K562 (cell line): Measurements from ENCODE around the gene GRIN2D. TPM values are rescaled to one million over a fixed set of nuclear protein-coding genes. Genes with fewer than 3 reads are reported as not detected.

Source experiments
- CTCFL ChIP-seq: IDR thresholded peaks from 2 replicates; pipeline ENCODE4 v1.6.1; 2011; ENCODE audit warnings: borderline replicate concordance, low read depth, mild to moderate bottlenecking, moderate library complexity, low read length; ENCODE audit not compliant: insufficient read depth, poor library complexity, severe bottlenecking
- IFI16 ChIP-seq: fragments of 250-450 bp; sonication (Bioruptor Pico); IDR thresholded peaks from 2 replicates; pipeline ENCODE4 v2.1.2; 2022; ENCODE audit warnings: mild to moderate bottlenecking, inconsistent platforms
- MYC ChIP-seq, 2 experiments: fragments of 250-450 bp in 1 of 2; sonication (Bioruptor Pico) in 1 of 2; IDR thresholded peaks; 2 replicates each; pipeline versions ENCODE4 v1.5.1 to v1.6.1; 2012 to 2021; ENCODE audit warnings: low read depth in 2 of 2, borderline replicate concordance in 1 of 2, improper control_type of control experiment in 1 of 2, low read length in 1 of 2, mild to moderate bottlenecking in 1 of 2, moderate library complexity in 1 of 2
- NFIX ChIP-seq: fragments of 250-450 bp; sonication (Bioruptor Pico); IDR thresholded peaks from 2 replicates; pipeline ENCODE4 v1.4.0; 2020; ENCODE audit warnings: low read depth, mild to moderate bottlenecking, moderate library complexity
- SIN3B ChIP-seq: fragments of 450-650 bp; IDR thresholded peaks from 2 replicates; pipeline ENCODE4 v1.6.1; 2017; ENCODE audit warnings: low read depth, mild to moderate bottlenecking, moderate library complexity
- SNRNP70 ChIP-seq: fragments of 200-400 bp; formaldehyde crosslinking; optimal IDR thresholded peaks from 2 replicates; pipeline ENCODE3; 2017; ENCODE audit warnings: low read depth, low read length
- TEAD4 ChIP-seq, 2 experiments: sonication (generic) in 1 of 2; formaldehyde crosslinking in 1 of 2; IDR thresholded peaks; 2 replicates each; pipeline versions ENCODE4 v1.6.1 to v1.8.0; 2012 to 2022; ENCODE audit warnings: borderline replicate concordance in 1 of 2, inconsistent platforms in 1 of 2, low read length in 1 of 2, mild to moderate bottlenecking in 1 of 2, missing genetic modification reagents in 1 of 2
- polyA plus RNA-seq, 8 experiments: library from polyadenylated mRNA; depleted of rRNA in 4 of 8; stranded (reverse) in 5 of 8; unstranded in 3 of 8; fragments of >200 nt; fragmentation: Nextera tagmentation in 2 of 8; fragmentation: Illumina TruSeq in 1 of 8; extraction: Ambion mirVana in 2 of 8; extraction: Trizol in 1 of 8; gene quantifications; 2 replicates each; pipeline versions ENCODE4 v1.2.1 to v1.2.3, GENCODE V29; 2011 to 2014; ENCODE audit warnings: inconsistent platforms in 1 of 8, missing spikeins in 1 of 8
- total RNA-seq, 7 experiments: library from RNA; depleted of rRNA in 6 of 7; stranded (reverse); fragments of >200 nt in 6 of 7; fragmentation: Illumina TruSeq in 2 of 7; extraction: Trizol in 2 of 7; gene quantifications; 2 replicates each; pipeline versions ENCODE4 v1.2.1 to v1.2.3, GENCODE V29; 2011 to 2021; ENCODE audit warnings: low replicate concordance in 1 of 7
- TF ChIP-seq, protein P1 (sequence below): fragments of 450-650 bp; IDR thresholded peaks from 2 replicates; pipeline ENCODE4 v1.6.1; 2016; ENCODE audit warnings: mild to moderate bottlenecking, moderate library complexity
- TF ChIP-seq, protein P2 (sequence below): IDR thresholded peaks from 2 replicates; pipeline ENCODE4 v1.6.1; 2011; ENCODE audit not compliant: insufficient read length; ENCODE audit errors: extremely low read depth

The GRIN2D gene
- total and polyA plus RNA-seq, 9 of the 15 experiments (the other 6 are each of a cell fraction or from before 2014, with no cell fraction given), result 0.32 to 31.5 (median 1.8) TPM

DNA sequence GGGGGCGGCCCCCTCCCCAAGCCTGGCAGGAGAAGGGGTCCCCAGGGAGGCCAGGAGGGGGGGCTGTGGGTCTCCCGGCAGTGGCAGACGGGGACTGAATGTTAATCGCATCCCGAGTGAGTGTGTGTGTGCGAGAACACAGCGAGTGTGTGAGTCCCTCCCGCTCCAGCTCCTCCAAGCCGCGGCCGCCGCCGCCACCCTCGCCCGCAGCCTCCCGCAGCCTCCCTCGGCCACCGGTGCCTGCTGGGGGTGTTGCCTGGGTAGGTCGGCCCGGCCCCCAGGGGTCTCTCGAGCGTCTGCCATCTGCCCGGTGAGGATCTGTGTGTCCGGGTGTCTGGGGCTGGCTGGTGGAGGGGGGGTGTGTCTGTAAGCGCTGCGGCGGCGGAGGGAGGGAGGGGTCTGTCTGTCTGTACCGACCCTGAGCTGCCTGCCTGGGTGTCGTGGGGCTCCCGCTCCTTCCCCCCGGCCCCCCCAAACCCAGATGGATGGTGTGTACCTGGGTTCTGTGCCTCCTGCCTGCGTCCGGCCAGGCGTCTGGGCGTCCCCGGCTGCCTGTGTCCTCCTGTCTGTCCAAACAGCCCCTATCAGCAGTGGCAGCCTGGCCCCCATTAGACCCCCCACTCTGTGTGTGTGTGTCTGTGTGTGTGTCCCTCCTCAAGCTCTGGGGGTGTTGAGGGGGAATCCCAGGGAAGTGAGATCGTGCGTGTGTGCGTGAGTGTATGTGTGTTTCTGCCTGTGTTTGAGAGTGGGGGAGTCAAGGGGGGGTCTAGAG, at the start of gene GRIN2D (continued):
- TF ChIP-seq, protein P1, sequence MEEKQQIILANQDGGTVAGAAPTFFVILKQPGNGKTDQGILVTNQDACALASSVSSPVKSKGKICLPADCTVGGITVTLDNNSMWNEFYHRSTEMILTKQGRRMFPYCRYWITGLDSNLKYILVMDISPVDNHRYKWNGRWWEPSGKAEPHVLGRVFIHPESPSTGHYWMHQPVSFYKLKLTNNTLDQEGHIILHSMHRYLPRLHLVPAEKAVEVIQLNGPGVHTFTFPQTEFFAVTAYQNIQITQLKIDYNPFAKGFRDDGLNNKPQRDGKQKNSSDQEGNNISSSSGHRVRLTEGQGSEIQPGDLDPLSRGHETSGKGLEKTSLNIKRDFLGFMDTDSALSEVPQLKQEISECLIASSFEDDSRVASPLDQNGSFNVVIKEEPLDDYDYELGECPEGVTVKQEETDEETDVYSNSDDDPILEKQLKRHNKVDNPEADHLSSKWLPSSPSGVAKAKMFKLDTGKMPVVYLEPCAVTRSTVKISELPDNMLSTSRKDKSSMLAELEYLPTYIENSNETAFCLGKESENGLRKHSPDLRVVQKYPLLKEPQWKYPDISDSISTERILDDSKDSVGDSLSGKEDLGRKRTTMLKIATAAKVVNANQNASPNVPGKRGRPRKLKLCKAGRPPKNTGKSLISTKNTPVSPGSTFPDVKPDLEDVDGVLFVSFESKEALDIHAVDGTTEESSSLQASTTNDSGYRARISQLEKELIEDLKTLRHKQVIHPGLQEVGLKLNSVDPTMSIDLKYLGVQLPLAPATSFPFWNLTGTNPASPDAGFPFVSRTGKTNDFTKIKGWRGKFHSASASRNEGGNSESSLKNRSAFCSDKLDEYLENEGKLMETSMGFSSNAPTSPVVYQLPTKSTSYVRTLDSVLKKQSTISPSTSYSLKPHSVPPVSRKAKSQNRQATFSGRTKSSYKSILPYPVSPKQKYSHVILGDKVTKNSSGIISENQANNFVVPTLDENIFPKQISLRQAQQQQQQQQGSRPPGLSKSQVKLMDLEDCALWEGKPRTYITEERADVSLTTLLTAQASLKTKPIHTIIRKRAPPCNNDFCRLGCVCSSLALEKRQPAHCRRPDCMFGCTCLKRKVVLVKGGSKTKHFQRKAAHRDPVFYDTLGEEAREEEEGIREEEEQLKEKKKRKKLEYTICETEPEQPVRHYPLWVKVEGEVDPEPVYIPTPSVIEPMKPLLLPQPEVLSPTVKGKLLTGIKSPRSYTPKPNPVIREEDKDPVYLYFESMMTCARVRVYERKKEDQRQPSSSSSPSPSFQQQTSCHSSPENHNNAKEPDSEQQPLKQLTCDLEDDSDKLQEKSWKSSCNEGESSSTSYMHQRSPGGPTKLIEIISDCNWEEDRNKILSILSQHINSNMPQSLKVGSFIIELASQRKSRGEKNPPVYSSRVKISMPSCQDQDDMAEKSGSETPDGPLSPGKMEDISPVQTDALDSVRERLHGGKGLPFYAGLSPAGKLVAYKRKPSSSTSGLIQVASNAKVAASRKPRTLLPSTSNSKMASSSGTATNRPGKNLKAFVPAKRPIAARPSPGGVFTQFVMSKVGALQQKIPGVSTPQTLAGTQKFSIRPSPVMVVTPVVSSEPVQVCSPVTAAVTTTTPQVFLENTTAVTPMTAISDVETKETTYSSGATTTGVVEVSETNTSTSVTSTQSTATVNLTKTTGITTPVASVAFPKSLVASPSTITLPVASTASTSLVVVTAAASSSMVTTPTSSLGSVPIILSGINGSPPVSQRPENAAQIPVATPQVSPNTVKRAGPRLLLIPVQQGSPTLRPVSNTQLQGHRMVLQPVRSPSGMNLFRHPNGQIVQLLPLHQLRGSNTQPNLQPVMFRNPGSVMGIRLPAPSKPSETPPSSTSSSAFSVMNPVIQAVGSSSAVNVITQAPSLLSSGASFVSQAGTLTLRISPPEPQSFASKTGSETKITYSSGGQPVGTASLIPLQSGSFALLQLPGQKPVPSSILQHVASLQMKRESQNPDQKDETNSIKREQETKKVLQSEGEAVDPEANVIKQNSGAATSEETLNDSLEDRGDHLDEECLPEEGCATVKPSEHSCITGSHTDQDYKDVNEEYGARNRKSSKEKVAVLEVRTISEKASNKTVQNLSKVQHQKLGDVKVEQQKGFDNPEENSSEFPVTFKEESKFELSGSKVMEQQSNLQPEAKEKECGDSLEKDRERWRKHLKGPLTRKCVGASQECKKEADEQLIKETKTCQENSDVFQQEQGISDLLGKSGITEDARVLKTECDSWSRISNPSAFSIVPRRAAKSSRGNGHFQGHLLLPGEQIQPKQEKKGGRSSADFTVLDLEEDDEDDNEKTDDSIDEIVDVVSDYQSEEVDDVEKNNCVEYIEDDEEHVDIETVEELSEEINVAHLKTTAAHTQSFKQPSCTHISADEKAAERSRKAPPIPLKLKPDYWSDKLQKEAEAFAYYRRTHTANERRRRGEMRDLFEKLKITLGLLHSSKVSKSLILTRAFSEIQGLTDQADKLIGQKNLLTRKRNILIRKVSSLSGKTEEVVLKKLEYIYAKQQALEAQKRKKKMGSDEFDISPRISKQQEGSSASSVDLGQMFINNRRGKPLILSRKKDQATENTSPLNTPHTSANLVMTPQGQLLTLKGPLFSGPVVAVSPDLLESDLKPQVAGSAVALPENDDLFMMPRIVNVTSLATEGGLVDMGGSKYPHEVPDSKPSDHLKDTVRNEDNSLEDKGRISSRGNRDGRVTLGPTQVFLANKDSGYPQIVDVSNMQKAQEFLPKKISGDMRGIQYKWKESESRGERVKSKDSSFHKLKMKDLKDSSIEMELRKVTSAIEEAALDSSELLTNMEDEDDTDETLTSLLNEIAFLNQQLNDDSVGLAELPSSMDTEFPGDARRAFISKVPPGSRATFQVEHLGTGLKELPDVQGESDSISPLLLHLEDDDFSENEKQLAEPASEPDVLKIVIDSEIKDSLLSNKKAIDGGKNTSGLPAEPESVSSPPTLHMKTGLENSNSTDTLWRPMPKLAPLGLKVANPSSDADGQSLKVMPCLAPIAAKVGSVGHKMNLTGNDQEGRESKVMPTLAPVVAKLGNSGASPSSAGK, result no peak
- TF ChIP-seq SNRNP70 (no peak), TEAD4 (IDR thresholded peaks at IDR 0.05; ENCODE audit: low read length) (no peak), TEAD4 (CRISPR knock-in tag; IDR thresholded peaks at IDR 0.05; ENCODE audit: borderline replicate concordance) (no peak), NFIX (no peak), MYC (IDR thresholded peaks at IDR 0.05; ENCODE audit: low read depth, low read length) (no peak), MYC (CRISPR knock-in tag; IDR thresholded peaks at IDR 0.05; ENCODE audit: borderline replicate concordance, low read depth) (no peak), SIN3B (no peak), IFI16 (CRISPR knock-in tag) (no peak), CTCFL (no peak)
- TF ChIP-seq, protein P2, sequence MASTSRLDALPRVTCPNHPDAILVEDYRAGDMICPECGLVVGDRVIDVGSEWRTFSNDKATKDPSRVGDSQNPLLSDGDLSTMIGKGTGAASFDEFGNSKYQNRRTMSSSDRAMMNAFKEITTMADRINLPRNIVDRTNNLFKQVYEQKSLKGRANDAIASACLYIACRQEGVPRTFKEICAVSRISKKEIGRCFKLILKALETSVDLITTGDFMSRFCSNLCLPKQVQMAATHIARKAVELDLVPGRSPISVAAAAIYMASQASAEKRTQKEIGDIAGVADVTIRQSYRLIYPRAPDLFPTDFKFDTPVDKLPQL, result no peak
